ENCODE data around the gene GLOD5. TPM values are rescaled to one million over a fixed set of nuclear protein-coding genes. Genes with fewer than 3 reads are reported as not detected.

Gene GLOD5
- total and polyA plus RNA-seq, 9 of the 15 experiments (the other 6 are each of a cell fraction or from before 2014, with no cell fraction given), result 0.27 to 4.4 (median 2.2) TPM

- no peak for TF ChIP-seq ATF2 (CRISPR knock-in tag; IDR thresholded peaks at IDR 0.05)
- TF ChIP-seq LCOR (CRISPR knock-in tag; IDR thresholded peaks at IDR 0.05), result no peak
- no peak for TF ChIP-seq ZNF133 (CRISPR knock-in tag; IDR thresholded peaks at IDR 0.05)
- TF ChIP-seq TFAP4 (CRISPR knock-in tag; IDR thresholded peaks at IDR 0.05; ENCODE audit: borderline replicate concordance), result peak; percentile 53; the same call in 1 of the 2 replicates
- TF ChIP-seq LARP7 (IDR thresholded peaks at IDR 0.05), result no peak; the same call in 1 of the 2 replicates
- no peak for TF ChIP-seq TRIM28 (IDR thresholded peaks at IDR 0.05)
- TF ChIP-seq TCF7 (IDR thresholded peaks at IDR 0.05; ENCODE audit: borderline replicate concordance), result no peak
- no peak for TF ChIP-seq U2AF2 (optimal IDR thresholded peaks at IDR 0.05; ENCODE audit: low read depth, low read length)
- no peak for TF ChIP-seq MEF2D (tag; conservative IDR thresholded peaks at IDR 0.05; ENCODE audit: low read depth)
- TF ChIP-seq POLR2B (IDR thresholded peaks at IDR 0.05; ENCODE audit: low read depth, partially characterized antibody), result peak; percentile 66
- TF ChIP-seq SREBF1 (IDR thresholded peaks at IDR 0.05; ENCODE audit: borderline replicate concordance, low read depth, low read length), result peak; percentile 51; the same call in 1 of the 2 replicates
- peak; percentile 96 for TF ChIP-seq ZBTB40 (IDR thresholded peaks at IDR 0.05)
- no peak for TF ChIP-seq ZBTB40 (CRISPR knock-in tag; IDR thresholded peaks at IDR 0.05)
Observed at GRCh38 chrX:48737213-48737938, 24.2 kb upstream of the GLOD5 start (continued).
